CD4-positive, alpha-beta T cell treated with Interferon alpha-2 for 1 hour (primary cell): ENCODE measurements around the gene OR2T5.
"Not testable (repeated sequence)": the region's sequence is repeated elsewhere in the genome, so short reads cannot be mapped to it uniquely, and the experiment has no call there.

Source experiments
- DNase-seq, 2 donors: peaks; one replicate each; pipeline ENCODE4 v3.0.0-alpha.2; 2020 to 2022

OR2T5 gene

DNA sequence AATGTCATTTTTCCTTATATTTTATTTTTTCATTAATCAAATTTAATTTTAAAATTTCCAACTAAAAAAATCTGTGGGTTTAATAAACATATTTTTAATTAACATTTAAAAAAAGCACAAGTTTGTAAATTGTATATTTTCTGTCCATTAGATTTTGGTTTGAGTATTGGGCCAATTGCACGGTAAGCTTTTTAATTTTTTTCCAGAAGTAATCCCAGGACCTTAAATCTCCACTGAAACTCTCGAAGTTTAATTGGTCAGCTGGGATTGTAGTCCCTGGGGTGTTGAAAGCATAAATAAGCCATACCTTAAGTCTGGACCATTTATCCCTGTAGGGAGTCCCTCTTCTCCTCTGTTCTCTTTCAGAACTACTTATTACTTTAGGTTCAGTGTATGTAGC, 19.4 kb downstream of the OR2T5 start, which contains the start of gene OR2G6:
Gene OR2G6 (plus strand): TSS at position 301 of the 400 bp plus-strand sequence. CDS start 13,574 bp downstream, outside the sequence.
- DNase-seq = not testable (repeated sequence)

DNA sequence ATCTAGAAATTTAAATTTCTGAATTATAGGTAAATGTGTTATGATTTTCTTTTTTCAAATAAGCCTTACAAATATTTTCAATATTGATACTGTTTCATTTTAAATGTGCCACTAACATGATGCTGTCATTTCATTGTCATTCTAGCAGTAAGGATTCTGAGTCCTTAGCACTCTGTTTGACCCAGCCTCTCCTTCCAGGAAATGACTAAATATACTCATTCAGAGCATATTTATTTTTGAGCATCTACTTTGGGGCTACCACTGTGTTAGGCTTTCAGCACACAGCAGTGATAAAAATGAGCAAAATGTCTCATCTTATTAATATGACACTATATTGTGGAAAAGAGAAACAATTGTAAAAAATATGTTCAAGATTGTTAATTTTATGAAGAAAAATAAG, 21.8 kb downstream of the OR2T5 start:
- DNase-seq = not testable (repeated sequence)

DNA sequence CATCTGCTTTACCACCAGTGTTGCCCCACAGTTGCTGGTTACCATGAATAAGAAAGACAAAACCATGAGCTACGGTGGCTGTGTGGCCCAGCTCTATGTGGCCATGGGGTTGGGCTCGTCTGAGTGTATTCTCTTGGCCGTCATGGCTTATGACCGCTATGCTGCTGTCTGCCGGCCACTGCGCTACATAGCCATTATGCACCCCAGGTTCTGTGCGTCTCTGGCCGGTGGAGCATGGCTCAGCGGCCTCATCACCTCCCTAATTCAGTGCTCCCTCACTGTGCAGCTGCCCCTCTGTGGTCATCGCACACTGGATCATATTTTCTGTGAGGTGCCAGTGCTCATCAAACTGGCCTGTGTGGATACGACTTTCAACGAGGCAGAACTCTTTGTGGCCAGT, 33.5 kb downstream of the OR2T5 start:
- no peak for DNase-seq

DNA sequence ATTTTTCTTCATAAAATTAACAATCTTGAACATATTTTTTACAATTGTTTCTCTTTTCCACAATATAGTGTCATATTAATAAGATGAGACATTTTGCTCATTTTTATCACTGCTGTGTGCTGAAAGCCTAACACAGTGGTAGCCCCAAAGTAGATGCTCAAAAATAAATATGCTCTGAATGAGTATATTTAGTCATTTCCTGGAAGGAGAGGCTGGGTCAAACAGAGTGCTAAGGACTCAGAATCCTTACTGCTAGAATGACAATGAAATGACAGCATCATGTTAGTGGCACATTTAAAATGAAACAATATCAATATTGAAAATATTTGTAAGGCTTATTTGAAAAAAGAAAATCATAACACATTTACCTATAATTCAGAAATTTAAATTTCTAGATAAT, 49.1 kb downstream of the OR2T5 start:
- DNase-seq = not testable (repeated sequence)
